ENCODE data around the gene KRT84.
A peak's percentile ranks its signal among the peaks of the same experiment; 100 is the strongest.

Gene KRT84

DNA sequence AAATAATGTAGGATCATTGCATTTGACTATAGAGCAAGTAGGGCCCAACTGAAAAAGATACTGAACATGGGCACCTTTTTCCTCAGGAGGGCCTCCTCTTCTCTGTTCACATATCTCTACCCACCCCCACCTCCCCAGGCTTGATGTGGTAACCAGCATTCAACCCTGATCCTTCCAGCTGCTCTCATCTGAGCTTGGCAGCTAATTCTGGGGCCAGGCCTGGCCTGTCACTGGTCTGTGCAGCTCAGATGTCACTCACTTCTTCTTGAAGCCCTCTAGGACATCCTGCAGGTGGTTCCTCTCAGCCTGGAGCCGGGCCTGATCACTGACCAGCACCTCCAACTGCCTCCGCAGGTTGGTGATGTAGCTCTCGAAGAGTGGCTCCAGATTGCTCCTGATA, 2.1 kb downstream of the KRT84 start:
- no peak for DNase-seq

DNA sequence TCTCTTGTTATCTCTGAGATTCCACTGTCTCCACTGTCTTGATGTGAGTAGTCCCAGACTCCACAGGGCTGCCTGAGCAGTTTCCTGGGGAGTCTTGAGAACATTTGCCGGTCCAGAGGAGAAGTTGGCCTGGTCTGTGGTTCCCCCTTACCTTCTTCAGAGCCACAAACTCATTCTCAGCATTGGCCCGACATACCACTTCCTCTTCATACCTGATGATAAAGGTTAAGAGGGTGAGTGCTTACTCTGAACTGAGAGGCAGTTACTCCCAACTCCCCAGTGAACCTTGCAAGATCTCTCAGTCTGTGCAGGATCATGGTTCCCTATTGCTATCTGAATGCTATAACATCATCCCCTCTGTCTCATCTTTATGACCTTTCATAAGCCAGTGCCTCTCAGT, 2.6 kb downstream of the KRT84 start:
- DNase-seq, result no peak

DNA sequence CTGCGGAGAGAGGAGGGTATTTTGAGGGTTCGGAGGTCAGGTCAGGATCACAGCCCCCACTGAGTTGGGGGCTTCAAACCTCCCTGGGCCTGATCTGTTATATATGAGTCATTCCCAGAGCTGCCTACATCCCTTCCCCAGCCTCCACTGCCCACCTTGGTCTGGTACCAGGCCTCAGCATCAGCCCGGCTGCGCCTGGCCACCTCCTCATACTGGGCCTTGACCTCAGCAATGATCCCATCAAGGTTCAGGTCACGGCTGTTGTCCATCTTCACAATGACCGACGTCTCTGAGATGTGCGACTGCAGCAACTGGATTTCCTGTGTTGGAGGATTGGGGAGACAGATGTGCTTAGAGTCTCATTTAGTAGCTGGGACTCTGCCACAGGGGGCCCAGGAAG, 4.2 kb downstream of the KRT84 start:
- DNase-seq, result no peak

DNA sequence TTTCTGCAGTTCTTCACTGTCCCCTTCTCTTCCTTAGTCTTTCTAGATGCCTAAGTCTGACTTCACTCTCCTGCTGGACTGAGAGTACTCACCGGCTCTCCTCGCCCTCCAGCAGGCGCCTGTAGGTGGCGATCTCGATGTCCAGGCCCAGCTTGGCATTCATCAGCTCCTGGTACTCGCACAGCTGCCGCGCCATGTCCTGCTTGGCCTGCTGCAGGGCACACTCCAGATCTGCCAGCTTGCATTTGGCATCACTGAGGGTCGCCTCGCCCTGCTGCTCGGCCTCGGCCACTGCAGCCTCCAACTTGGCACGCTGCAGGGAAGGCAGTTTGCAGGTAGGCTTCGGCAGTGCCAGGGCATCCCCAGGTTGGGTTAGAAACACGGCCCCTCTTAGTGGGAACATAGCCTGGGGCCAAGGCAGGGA, 5.2 kb downstream of the KRT84 start:
- DNase-seq, result peak in 1 of 2 experiments; percentile 63

DNA sequence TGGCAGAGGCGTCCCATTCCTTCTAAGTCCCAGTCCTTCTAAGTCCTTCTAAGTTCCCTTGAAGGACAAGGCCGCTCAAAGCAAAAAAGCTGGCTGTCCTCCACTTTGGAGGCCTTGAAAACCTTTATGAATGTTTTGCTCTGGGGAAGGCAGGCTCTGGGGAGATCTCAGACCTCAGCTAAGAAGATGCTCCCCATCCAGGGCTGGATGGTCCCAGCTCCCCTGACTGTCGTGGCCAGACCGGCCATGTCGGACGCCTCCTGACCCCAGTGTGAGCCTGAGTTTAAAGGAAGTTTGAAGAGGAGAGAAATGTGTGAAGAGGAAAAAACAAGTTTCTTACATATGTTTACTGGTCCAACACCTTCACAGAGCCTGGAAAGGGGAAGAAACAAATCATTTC, 5.9 kb downstream of the KRT84 start:
- DNase-seq, result no peak

DNA sequence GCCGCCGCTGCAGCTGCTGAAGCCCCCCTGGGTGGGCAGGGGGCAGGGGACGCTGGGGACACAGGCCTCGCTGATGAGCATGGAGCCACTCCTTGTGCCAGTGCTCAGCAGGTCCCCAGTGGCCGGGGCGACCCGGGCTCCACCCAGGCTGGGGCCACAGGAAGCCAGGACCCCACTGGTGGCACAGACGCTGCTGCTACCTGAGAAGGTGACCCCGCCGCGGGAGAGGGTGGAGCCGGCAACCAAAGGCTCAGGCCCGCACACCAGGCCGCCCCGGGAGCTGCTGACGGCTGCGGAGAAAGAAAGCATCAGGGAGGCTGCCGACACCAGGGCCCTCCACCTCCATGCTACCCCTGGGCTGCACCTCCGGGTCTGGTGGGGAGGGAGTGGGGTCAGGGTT, 7.4 kb downstream of the KRT84 start:
- DNase-seq, result no peak

DNA sequence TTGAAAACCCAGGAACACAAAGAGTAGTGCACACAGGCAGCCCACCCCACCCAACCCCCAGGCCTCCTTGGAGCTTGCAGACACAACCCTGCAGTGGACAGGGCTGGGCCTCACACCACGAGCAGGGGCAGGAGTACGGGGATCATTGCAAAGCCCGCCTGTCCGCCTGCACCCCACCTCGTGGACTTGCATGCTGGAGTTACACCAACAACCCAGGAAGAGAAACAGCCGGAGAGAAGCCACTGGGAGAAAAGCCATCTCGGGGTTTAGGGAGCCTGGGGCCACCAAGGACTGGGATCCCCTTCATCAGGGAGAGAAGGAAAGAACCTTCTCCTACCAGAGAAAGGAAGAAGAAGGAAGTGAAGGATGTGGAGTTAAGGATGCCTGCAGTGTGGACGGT, 8.2 kb downstream of the KRT84 start:
- no peak for DNase-seq

DNA sequence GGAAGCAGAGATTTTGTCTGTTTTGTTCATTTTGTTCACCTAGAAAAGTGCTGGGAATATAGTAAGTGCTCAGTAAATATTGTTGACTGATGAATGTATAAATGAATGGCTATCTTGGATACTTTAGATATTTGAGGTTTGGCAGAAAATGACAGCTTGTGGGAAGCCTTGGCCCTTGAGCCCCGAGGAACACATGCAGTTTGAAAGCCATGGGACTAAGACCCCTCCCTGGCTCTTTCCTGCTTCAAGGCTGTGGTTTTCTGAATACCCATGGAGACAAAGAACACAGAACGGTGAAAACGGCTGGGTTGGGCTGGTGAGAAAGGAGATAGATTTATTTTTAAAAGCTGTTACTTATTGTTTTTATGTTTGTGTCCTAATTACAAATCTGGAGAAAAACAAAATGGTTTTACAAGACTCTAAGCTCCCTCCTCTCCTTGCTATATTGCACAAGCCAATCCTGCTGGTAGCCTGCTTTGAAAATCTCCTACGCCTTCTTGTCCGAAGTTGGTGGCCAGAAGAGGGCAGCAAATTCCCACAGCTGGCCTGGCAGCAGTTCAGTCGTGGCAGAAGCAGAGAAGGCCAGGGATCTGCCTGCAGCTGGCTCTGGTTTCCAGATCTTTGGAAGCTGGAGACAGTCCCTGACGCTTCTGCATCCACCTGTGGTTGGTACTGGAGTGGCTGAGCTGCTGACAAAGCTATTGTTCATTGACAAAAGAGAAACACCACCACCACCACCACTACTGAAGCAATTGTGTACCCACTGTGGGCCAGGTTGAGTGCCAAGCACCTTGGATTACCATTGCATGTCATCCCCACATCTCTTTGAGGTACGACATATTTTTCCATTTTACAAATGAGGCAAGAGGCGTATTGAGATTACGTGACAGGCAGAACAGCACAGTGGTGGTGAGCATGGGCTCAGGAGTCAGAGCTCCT, 13.0 kb downstream of the KRT84 start:
- DNase-seq, result peak; percentile 20 to 76

DNA sequence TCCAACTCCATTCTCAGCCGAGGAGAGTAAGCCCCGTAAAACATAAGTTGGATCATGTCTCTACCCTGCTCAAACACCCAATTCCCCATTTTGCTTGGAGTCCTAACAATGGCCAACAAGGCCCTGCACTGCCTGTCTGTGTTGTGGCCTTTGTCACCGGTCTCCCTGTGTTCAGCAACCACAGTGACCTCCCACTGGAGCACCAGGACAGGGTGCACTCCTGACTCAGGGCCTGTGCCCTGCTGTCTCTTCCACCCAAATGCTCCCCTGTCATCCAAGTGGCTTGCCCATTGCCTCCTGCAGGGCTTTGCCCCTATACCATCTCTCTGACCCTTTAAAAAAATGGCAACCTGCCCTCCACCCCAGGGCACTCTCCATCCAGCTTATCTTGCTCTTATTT, 13.7 kb downstream of the KRT84 start:
- no peak for DNase-seq

DNA sequence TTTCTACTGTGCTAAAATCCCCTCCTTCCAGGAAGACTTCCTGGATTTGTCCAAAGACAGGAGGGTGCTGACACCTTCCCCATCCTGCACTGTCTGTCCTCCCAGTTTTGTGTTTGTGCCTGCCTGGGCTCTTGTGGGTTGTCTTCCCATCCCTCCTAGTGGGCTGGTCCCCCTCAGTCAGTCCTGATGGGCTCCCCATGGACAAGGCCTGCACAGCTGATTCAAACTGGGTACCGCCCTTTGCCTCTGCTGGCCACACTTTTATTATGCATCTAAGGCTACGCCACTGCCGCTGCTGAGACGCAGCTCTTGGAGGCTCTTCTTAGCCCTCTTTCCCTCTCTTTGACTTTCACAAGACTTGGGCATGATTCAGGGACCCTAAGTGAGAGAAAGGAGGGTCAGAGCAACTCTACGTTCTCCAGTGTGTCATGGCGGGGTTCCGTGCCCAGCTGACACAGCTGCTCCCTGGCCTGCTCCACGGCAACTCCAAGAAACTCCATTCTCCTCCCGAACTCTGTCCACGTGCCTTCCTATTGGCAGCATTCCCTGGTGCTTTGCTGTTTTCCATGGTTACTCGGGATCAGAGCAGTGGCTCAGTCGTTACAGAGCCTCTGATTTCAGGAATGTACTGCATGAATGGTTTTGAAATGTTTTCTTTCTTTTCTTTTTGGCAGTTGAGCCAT, 14.4 kb downstream of the KRT84 start:
- no peak for DNase-seq

DNA sequence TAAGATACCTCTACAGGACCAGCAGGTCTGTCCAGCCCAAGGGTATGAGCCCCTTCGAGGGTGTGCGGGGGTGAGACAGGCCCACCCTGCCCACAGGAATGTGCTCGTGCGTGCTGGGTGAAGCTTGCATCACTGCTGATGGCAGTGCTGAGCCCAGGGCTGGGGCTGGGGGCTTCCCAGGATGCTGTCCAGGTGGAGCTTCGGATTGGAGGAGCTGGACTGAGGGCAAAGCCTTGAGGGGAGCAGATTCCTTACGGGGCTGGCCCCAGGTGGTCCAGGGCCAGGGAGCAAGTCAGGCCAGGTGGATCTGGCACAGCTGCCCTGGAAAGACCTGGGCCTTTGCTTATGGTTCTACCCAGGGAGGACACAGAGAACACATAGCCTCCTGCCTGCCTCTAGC, 15.6 kb downstream of the KRT84 start:
- no peak for DNase-seq

DNA sequence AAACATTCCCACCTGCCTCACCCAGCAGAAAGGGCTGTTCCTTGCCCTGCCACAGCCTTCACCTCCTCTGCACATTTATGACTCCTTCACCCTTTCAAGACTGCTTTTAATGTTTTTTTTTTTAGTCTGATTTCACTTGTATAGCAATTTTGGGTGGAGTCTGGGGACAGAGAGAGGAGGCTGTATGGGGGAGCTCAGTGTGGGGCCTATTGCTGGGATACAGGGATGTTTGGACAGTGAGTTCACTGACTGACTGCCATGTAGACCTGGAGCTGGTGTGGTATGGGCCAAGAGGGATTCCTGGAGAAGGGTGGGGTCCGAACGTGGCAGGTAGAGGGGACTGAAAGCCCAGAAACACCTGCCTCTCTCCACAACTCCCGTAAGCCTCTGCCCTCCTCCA, 16.2 kb downstream of the KRT84 start:
- no peak for DNase-seq

DNA sequence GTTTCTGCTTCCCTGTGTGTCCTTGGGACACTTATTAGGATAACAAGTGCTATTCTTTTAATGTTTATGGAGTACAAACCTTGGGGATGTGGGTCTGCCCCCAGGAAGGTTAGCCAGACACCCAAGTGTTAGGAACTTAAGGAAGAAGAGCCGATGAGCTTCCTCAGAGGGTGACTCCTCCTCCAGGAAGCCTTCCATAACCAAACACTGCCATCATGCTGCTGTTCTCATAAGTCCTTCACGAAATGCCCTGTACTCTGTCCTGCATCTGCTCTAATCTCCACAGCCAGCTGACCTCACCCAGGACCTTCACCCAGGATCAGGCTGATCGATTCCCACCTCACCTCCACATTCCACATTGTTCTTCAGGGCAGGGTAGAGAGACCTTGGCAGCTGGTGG, 16.9 kb downstream of the KRT84 start:
- no peak for DNase-seq

DNA sequence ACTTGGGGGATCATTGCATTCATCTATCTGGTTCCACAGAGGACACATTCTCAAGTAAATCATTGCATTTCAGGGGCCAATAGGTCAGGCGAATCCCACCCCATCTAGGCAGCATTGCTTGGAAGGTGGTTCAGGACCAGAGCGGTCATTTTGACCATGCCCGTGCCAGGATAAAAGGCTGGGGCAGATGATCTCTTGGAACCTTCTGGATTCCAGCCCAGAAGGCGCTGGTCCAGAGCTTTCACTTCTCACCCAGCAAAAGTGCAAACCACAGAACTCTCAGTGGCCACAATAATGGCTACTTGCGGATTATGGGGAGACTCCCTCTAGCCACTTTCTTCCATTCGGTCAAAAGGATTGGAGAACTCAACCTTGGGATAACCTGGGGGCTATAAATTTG, 17.6 kb downstream of the KRT84 start:
- DNase-seq, result no peak

DNA sequence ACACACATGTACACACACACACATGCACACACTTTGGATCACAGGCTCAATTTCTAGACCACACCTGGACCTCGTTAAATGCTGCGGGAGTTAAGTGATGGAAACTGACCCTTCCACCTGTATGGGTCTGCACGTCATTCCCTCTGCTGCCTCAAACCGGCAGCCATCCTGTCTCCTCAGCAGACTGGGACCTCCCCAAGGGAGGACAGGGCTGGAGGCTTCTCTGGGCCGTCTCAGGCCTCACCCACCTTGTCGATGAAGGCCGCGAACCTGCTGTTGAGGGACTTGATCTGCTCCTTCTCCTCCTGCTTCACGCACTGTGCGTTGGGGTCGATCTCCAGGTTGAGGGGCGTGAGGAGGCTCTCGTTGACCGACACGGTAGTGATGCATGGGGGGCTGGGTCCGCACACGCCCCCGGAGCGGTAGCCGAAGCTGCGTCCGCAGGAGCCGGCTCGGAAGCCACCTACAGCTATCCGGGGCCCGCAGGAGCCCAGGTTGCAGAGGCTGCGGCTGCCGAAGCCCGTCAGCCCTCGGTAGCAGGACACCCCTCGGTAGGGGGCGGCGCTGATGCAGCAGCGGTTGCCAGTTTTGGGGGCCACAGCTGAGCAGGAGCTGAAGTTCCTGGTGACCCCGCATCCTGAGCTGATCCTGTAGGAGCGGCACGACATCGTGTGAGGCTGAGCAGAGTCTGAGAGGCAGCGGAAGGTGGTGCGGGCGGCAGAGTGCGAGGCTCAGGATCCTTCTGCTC, 18.5 kb downstream of the KRT84 start, which contains the start of gene KRT85:
TSS of gene KRT85 (minus strand) at position 744 of the 748 bp plus-strand sequence. CDS start at position 668, 76 bp downstream.
- DNase-seq, result no peak

DNA sequence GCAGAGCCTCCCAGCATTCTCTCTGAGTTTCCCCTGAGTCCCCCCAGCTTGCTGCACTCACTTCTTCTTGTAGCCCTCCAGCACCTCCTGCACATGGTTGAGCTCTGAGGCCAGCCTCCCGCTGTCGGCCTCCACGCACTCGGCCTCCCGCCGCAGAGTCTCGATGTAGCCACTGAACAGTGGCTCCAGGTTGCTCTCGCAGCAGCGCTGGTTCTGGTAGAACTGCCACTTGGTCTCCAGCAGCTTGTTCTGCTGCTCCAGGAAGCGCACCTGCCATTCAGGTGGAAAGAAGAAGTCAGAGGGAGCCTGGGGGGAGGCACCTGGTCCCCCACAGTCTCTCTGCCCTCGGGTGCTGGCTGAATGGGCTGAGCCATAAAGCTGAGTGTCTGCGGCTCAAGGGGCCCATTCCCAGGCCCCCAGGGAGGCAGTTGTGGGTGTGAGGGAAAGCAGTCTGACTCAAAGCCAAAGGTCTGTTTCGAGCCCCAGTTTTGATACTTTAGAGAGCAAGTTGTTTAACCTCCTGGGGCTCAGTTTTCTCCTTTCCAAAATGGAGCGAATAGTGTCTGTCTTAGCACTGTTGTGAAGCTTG, 20.5 kb downstream of the KRT84 start:
- DNase-seq, result no peak

DNA sequence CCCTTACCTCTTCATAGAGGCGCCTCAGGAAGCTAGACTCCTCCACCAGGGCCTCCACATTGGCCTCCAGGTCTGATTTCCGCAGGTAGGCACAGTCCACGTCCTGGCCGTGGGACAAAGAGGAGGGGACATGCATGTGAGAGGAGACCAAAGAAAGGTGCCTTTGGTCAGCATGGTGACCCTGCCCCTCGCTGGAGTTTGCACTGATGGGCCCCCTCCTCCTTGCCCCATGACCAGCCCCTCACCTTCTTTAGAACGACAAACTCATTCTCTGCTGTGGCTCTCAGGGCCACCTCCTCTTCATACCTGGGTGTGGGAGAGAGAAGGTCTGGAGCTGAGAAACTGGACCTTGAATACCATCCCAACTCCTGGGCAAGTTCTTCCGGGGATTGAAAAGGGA, 21.4 kb downstream of the KRT84 start:
- DNase-seq, result no peak

DNA sequence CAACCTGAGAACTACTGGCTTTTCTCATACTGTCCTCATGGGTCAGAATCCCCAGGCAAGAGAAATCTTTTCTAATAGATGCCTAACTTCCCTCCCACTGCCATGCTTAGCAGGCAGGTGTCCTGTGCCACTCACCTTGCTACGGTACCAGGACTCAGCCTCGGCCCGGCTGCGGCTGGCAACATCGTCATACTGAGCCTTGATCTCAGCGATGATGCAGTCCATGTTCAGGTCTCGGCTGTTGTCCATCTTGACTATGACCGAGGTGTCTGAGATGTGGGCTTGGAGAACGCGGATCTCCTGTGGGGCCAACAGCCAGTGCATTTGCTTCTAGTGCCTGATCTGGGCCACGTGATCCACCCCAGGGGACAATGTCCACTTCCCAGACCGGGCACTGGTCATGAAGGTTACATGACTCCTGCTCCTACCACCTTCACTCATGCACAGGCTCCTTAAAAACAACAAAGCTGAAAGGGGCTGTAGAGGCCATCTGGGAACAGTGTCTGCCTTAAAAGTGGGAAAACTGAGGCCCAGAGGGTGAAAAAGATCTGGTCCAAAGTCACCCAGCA, 22.3 kb downstream of the KRT84 start:
- DNase-seq, result no peak

DNA sequence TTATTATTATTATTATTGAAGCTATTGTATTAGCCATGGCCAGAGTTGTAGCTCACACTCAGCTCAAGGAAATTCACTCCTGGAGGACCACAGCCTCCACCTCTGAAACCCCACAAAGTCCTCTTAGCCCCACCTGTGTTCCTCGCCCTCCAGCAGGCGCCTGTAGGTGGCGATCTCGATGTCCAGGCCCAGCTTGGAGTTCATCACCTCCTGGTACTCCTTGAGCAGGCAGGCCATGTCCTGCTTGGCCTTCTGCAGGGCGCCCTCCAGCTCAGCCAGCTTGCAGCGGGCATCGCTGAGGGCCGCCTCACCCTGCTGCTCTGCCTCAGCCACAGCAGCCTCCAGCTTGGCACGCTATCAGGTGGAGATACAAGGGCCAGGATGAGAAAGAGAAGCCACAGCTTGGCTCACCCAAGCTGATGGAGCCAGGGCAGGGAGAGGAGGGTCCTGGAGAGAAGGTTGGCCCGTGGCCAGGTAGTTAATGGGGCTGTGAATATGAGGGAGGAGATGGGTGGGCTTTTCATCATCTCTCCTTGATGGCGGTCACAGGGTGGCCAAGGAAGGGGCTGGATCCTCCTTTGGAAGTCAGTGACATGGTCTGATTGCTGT, 23.2 kb downstream of the KRT84 start:
- no peak for DNase-seq

DNA sequence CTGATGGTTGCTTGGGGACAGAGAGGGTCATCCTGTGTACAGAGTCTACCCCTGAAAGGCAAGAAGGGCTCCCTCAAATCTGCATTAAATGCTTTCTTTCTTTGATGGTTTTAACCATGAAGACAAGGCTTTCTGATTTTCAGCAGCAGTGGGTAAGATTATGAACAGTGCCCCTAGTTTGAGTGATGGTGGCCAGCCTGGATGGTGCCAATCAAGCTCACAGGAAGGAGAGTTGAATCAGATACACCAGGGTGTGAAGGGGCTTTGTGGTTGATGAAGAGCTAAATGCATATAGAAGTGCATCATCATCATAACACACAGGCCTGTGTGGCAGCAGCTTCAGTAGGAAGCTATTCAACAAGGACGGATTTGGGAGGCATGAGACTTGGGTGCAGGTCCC, 23.9 kb downstream of the KRT84 start:
- no peak for DNase-seq

DNA sequence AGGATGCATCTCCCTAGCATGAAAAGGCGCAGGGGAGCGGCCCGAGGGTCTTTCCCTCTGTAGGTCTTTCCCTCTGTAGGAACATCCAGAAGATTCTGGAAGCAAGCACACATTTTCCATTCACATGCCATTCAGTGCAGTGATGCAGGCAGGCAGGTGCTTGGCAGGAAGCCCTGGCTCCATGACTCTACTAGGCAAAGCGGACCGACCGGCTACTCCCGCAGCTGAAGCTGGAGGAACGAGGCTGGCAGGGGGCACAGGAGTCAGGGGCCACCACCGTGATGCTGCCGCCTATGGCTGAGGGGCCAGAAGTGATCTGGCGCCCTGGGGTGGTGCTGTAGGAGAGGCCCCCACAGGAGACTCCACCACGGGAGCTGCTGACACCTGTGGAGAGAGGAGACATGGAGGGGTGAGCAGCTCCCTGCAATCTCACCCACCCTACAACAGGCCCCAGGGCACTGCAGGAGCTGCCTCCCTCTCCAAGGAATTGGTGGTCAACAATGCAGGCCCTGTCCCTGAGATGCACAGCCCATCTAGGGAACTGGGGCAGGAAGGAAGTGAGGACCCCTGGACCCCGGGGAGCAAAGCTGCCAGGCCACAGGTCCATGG, 24.7 kb downstream of the KRT84 start:
- no peak for DNase-seq

DNA sequence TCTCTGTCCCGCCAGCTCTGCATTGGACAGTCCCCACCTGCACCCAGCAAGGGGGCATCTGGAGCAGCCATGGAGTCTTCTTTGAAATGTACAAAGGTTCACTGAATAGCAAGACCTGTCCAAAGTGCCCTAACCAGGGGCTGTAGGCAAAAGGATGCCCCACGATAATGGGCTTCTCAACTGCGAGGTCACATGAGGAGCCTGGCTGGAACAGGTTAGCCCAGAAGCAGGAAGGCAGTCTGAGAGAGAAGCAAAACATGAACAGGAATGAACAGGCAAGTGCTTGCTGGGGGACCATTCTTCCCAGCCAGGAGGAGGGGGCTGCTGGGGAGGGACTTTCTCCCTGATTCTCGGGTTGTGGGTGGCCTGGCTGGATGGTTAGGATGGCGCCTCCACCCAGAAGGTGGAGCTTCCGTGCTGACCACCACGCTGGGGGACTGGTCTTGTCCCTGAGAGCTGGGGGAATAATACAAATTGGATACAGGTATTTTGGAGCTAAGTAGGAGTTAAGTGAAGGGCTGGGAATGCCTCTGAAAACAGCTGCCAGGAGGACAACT, 25.3 kb downstream of the KRT84 start:
- DNase-seq, result no peak
